Measurements from ENCODE around the gene SLC5A2. TPM values are rescaled to one million over a fixed set of nuclear protein-coding genes. Genes with fewer than 3 reads are reported as not detected.
"Not testable (repeated sequence)": the region's sequence is repeated elsewhere in the genome, so short reads cannot be mapped to it uniquely, and the experiment has no call there.

Gene SLC5A2
- total RNA-seq, 1 donor from 2014 or later, result under 0.01 TPM

- Histone ChIP-seq H3K4me3 (ENCODE audit: low read depth, low read length) (no peak overlapping the region), H3K36me3 (ENCODE audit: control insufficient read depth, insufficient read depth, low read length) (peaks cover 15% of the 10 kb centered on the region), H3K27me3 (ENCODE audit: control insufficient read depth, insufficient read depth, low read length) (no peaks in the 10 kb centered on the region)
- no peak for TF ChIP-seq CTCF (IDR thresholded peaks at IDR 0.05; ENCODE audit: insufficient read depth, low read length, severe bottlenecking)
- no peak for DNase-seq (ENCODE audit: low read depth)
- FAIRE-seq, result no peak
These were observed 17.0 kb downstream of the SLC5A2 start for GRCh38 chr16:31499928-31500327.

- TF ChIP-seq CTCF (IDR thresholded peaks at IDR 0.05; ENCODE audit: insufficient read depth, low read length, severe bottlenecking), result no peak
- Histone ChIP-seq H3K36me3 (ENCODE audit: control insufficient read depth, insufficient read depth, low read length) (peaks cover 17% of the 10 kb centered on the region), H3K4me3 (ENCODE audit: low read depth, low read length) (no peak overlapping the region), H3K27me3 (ENCODE audit: control insufficient read depth, insufficient read depth, low read length) (no peaks in the 10 kb centered on the region)
- no peak for DNase-seq (ENCODE audit: low read depth)
- no peak for FAIRE-seq
These were observed 18.5 kb downstream of the SLC5A2 start for GRCh38 chr16:31501226-31501965.

GRCh38 chr16:31501966-31502348 lies 19.0 kb downstream of the SLC5A2 start:
- H3K4me3 ChIP-seq (ENCODE audit: low read depth, low read length), result no peak overlapping the region
- peaks cover 15% of the 10 kb centered on the region for H3K36me3 ChIP-seq (ENCODE audit: control insufficient read depth, insufficient read depth, low read length)
- H3K27me3 ChIP-seq (ENCODE audit: control insufficient read depth, insufficient read depth, low read length), result no peaks in the 10 kb centered on the region
- no peak for DNase-seq (ENCODE audit: low read depth)
- no peak for TF ChIP-seq CTCF (IDR thresholded peaks at IDR 0.05; ENCODE audit: insufficient read depth, low read length, severe bottlenecking)
- FAIRE-seq, result no peak

- FAIRE-seq, result no peak
- no peak for DNase-seq (ENCODE audit: low read depth)
- Histone ChIP-seq H3K36me3 (ENCODE audit: control insufficient read depth, insufficient read depth, low read length) (peaks cover 12% of the 10 kb centered on the region), H3K4me3 (ENCODE audit: low read depth, low read length) (no peak overlapping the region), H3K27me3 (ENCODE audit: control insufficient read depth, insufficient read depth, low read length) (no peaks in the 10 kb centered on the region)
- no peak for TF ChIP-seq CTCF (IDR thresholded peaks at IDR 0.05; ENCODE audit: insufficient read depth, low read length, severe bottlenecking)
These were observed 20.1 kb downstream of the SLC5A2 start for GRCh38 chr16:31502981-31503380.

- H3K36me3 ChIP-seq (ENCODE audit: control insufficient read depth, insufficient read depth, low read length); H3K4me3 ChIP-seq (ENCODE audit: low read depth, low read length); DNase-seq (ENCODE audit: low read depth); FAIRE-seq; H3K27me3 ChIP-seq (ENCODE audit: control insufficient read depth, insufficient read depth, low read length): not testable (repeated sequence)
These were observed 20.6 kb downstream of the SLC5A2 start for GRCh38 chr16:31503555-31503954.

GRCh38 chr16:31504159-31504558 lies 21.2 kb downstream of the SLC5A2 start:
- DNase-seq (ENCODE audit: low read depth) (no peak), FAIRE-seq (no peak)
- H3K36me3 ChIP-seq (ENCODE audit: control insufficient read depth, insufficient read depth, low read length), result peaks cover 6% of the 10 kb centered on the region
- TF ChIP-seq CTCF (IDR thresholded peaks at IDR 0.05; ENCODE audit: insufficient read depth, low read length, severe bottlenecking), result no peak
- no peak overlapping the region for H3K4me3 ChIP-seq (ENCODE audit: low read depth, low read length)
- H3K27me3 ChIP-seq (ENCODE audit: control insufficient read depth, insufficient read depth, low read length), result no peaks in the 10 kb centered on the region
